C4-2B (cell line): Measurements from ENCODE around the gene SLC25A21.

ENCODE experiments used
- H3K27ac ChIP-seq: fragments of 450-650 bp; 2 replicates; pipeline ENCODE4 v1.5.1; 2017
- CTCF ChIP-seq: fragments of 450-650 bp; conservative IDR thresholded peaks from 2 replicates; pipeline ENCODE4 v1.5.1; 2017; ENCODE audit warnings: mild to moderate bottlenecking
- ZFX ChIP-seq: fragments of 450-650 bp; IDR thresholded peaks from 2 replicates; pipeline ENCODE4 v1.6.1; 2017

SLC25A21 gene

GRCh38 chr14:36785511-36785910, 386.9 kb downstream of the SLC25A21 start:
- TF ChIP-seq CTCF, result no peak
- TF ChIP-seq ZFX, result no peak
- no peak overlapping the region for H3K27ac ChIP-seq

- TF ChIP-seq CTCF (no peak), ZFX (no peak)
- H3K27ac ChIP-seq, result no peak overlapping the region
Observed at GRCh38 chr14:36784541-36784940, 387.9 kb downstream of the SLC25A21 start.

- TF ChIP-seq CTCF (no peak), ZFX (no peak)
Observed at GRCh38 chr14:36781897-36782296, 390.5 kb downstream of the SLC25A21 start.

GRCh38 chr14:36773558-36773957, 398.8 kb downstream of the SLC25A21 start:
- no peak; the same call in 1 of the 2 replicates for TF ChIP-seq CTCF
- H3K27ac ChIP-seq, result no peak overlapping the region

More at GRCh38 chr14:36781897-36782296, 390.5 kb downstream of the SLC25A21 start:
- H3K27ac ChIP-seq, result no peak overlapping the region

GRCh38 chr14:36773136-36773540, 399.3 kb downstream of the SLC25A21 start:
- no peak overlapping the region for H3K27ac ChIP-seq
- TF ChIP-seq ZFX, result no peak
- peak; percentile 36 for TF ChIP-seq CTCF

- H3K27ac ChIP-seq, result no peak overlapping the region; the same call in 1 of the 2 replicates
- TF ChIP-seq CTCF (no peak), ZFX (no peak)
Observed at GRCh38 chr14:36771028-36771640, 401.3 kb downstream of the SLC25A21 start.

- TF ChIP-seq CTCF (no peak), ZFX (no peak)
- H3K27ac ChIP-seq, result no peak overlapping the region
Observed at GRCh38 chr14:36768638-36769337, 403.6 kb downstream of the SLC25A21 start.
